ENCODE data around the gene UQCC5.
"Not testable (repeated sequence)": the region's sequence is repeated elsewhere in the genome, so short reads cannot be mapped to it uniquely, and the experiment has no call there.

Gene UQCC5

DNA sequence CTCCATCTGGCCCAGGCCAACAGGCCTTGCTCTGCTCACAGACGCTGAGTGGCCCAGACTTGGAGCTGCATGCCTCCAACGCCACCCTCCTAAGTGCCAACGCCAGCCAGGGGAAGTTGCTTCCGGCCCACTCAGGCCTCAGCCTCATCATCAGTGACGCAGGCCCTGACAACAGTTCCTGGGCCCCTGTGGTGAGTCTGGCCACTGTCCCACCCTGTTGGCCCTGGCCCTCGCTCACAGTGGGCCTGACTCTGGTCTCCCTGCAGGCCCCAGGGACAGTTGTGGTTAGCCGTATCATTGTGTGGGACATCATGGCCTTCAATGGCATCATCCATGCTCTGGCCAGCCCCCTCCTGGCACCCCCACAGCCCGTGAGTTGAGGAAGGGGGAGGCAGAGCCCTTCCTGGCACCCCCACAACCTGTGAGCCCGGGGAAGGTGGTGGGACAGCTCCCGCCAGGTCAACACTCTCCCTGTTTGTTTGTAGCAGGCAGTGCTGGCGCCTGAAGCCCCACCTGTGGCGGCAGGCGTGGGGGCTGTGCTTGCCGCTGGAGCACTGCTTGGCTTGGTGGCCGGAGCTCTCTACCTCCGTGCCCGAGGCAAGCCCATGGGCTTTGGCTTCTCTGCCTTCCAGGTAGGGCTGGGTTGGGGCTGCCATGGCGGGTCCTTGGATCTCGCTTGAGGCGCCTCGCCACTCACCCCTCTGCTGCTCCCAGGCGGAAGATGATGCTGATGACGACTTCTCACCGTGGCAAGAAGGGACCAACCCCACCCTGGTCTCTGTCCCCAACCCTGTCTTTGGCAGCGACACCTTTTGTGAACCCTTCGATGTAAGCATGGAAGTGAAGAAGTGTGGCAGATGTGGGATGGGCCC lies 12.8 kb upstream of the UQCC5 start:
- DNase-seq (ENCODE audit: low read depth) = no peak

DNA sequence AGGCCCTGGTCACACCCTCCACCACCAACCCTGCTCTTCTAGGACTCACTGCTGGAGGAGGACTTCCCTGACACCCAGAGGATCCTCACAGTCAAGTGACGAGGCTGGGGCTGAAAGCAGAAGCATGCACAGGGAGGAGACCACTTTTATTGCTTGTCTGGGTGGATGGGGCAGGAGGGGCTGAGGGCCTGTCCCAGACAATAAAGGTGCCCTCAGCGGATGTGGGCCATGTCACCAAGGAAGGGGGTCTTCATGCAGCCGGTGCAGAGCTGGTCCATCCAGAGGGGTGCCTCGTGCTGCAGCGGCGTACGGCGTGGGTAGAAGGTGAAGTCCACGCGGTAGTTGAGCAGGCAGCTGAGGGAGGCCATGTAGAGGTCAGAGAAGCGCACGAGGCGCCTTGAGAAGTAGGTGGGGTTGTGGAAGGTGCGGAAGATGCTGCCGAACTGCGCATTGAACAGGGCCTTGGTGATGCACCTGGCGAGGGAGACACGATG lies 12.1 kb upstream of the UQCC5 start:
- no peak for DNase-seq (ENCODE audit: low read depth)

DNA sequence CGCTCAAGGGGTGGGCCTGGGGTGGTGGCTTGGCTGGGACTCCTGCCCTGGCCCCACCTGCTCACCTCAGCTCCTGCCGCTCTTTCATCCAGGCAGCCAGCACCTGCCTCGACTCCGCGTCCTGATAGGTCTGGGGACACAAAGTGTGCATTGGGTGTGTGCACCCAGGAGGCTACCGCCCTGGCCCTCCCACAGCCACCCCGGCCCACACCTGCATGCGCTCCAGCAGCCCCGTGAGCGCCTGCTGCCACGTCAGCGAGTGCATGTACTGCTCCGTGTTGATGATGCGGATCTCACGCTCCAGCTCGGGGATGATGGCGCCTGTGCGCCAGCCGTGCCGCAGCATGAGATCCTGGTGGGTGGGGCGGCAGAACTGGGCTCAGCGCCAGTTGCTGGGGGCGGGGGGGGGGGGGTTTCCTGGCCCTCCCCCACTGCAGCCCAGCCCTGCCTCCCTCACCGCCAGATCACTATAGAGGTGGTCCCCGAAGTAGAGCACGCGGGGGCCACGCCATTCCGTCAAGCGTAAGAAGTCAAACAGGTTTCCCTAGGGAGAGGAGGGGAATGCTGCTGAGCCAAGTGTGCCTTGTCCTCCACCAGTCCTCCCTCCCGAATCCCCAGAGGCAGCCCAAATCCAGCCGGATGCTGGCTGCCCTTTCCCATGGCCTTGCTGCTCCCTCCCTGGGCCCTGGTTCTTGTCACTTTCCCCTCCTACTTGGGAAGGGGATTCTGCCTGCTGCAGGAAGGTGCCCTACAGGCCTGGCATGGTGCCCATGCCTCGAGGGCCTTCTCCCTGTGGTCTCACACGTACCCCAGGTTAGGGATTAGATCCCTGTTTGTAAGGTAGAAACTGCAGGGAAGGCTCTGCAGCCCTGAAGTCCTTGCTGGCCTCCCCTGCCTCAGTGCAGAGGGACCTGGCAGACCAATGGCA lies 11.4 kb upstream of the UQCC5 start:
- DNase-seq (ENCODE audit: low read depth) = no peak

DNA sequence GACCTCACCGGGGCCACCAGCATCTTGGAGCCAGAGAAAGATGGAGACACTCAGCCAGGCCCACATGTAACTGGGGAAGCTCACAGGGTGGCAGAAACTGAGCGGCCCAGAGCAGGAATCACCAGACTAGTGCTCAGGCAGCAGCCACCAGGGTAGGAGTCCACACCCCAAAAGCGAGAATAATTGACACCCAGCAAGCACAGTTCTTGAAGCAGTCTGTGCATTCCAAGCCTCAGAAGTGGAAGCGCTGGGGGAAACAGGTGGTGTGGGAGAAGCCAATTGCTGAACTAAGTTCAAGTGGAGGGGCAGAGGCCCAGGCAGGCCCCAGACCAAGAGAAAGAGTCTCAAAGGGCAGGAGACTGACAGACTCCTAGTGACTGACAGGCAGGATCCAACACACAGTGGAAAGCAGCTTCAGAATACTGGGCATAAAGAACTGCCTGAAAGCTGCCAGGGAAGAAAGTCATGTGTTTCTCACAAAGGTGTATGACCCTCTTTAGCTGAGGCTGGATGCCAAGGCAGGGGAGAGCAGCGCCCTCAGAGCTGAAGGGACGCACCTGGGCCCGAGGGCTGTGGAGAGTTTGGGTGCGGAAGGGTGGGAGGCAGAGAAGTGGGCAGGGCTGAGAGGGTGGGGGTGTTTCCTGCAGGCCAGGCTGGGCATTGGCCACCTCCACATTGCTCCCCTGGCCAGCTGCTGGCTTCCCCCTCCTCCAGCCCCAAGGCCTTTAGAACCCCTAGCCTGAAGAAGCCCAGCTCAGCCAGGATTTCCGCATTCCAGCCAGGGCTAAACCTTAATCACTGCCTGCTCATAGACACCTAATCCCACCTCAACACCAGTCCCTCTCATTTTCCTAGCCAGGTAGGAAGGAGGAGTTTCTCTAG lies 10.5 kb upstream of the UQCC5 start:
- DNase-seq (ENCODE audit: low read depth) = no peak

DNA sequence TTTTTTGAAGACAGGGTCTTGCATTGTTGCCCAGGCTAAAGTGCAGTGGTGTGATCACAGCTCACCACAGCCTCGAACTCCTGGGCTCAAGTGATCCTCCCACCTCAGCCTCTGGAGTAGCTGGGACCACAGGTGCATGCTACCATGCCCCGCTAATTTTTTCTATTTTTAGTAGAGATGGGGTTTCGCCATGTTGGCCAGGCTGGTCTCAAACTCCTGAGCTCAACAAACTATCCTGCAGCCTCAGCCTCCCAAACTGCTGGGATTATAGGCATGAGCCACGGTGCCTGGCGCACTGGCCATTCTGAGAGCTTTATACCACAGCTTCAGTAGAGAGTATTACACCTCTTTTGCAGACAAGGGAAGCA lies 9.8 kb upstream of the UQCC5 start:
- not testable (repeated sequence) for DNase-seq (ENCODE audit: low read depth)

DNA sequence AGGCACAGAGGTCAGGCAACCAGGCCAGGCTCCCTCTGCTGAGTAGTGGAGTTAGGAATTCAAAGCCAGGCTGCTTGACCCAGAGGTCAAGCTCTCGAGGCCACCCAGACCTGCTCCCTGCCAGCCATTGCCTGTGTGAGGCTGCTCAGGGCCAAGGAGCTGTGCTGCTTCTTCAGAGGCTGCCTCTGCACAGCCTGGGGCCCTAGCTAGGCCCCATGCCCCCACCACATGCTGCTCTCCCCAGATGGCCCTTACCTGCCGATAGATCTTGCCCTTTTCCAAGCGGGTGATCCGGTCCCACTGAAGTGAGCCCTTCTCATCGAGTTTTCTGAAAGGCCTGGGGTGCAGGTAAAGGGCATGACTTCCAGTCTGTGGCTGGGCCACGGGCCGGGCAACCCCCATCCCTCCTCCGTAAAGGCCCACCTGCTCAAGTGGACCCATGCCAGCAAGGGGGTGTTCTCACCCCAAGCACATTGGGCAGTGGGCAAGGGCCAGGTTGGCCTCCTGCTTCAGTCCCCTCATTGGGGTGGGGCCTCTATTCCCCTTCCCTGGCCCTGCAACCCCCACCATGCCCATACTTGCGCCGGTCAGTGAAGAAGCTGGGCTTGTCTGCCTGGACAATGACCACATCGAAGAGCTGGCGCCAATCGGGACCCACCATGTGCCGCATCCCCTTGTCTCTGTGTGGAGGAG lies 9.2 kb upstream of the UQCC5 start:
- DNase-seq (ENCODE audit: low read depth) = no peak

DNA sequence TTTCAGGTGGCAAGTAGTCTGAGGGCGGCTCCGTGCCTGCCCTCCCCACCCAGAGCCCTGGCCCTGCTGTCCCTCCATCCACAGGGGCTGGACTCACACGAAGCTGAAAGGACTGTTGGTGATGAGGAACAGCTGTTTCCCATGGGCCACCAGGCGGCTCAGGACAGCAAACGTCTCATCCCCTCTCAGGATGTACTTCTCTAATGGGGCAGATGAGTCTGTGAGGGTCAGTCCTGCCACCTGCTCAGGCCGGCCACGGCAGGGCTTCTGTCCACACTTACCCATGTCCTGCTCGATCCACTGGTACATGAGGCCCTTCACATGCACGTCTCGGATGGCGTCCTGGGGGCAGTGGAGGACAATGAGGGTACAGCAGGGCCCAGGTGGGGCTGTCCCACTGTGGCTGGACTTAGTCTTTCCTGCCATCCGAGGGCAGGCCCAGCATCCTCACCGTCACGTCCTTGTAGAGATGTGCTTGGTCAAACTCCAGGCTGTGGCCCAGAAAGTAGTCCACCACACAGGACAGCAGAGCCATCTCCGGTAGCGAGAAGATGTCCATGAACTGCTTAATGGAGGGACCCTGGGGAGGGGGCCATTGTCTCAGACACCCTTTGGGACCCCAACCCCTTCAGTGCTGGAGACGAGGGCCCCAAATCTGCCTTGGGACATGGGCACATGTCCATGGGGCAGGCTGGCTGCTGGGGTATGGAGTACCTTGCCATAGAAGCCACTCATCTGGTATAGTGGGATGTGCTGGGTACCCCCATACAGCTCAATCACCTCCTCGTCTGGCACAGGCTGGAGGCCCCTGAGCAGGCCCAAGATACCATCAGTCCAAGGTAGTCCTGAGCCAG lies 8.4 kb upstream of the UQCC5 start:
- no peak for DNase-seq (ENCODE audit: low read depth)

DNA sequence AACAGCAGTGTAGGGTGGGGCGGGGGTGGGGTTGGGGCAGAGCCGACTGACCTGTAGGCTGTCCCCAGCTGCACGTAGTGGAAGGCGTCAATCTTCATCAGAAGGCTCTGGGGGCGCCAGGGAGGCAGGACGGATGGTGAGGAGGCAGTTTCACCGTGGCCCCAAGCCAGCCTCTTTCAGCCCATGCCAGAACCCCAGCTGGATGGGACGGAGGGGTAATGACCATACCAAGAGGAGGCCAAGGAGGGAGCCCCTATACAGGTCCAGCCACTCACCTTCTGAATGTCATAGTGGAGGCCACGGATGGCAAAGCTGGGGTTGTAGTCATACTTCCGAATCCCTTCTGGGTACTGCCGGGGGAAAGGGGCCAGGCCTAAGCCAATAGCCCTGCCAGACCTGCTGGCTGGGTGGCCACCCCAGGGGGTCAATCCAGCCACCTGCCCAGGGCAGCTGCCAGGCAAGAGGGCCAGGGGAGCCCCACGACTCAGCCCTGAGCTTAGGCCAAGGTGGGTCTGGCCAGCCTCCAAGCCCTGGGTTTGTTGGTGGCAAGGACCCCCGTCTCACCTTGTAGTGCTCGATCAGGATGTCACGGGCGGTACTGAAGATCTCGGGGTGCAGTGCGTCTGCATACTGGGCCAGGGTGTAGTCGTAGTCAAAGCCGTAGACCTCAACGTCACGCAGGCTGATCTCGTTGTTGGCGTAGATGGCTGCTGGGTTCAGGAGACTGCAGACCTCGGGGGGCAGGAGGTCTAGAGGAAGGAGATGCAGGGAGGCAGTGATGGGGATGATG lies 7.6 kb upstream of the UQCC5 start:
- no peak for DNase-seq (ENCODE audit: low read depth)

DNA sequence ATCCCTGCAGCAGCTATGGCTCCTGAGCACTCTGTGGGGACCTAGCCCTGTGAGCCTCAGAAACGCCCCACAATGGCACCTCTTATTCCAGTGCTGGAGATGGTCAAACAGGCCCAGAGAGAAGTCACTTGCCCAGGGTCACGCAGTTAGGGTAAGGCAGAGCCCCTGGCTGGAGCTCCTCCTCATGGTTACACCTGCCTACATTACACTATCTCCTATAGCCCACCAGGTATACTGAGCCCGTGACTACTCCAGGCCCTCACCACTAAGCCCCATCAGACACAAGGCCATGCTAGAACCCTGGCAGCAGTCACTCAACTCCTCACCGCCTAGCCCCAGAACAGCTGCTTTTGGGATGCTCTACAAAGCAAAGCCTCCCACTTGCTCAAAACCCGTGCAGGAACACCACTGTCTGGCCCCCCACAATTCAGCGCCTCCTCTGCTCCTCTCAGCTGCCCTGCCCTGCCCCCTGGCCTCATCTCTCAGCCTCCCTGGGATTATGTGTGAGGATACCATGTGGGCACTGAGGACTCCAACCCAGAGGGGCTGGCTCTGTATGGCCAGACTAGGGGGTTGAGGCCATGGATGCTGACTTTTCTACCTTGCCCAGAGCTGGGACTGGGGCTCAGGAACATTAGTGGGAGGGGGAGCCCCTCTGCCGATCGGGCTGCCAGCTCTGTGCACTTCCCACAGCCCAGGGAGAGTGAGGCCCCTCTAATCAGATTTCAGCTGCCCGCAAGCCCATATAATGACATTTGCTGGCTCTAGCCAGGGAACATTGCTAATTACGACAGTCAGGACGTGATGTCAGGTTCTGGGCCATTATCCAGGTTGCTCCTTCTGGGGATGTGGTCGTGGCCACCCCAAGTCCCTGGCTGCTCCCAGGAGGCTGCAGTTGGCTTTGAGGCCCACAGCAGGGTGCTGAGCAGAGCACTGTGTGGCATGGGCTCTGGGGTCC lies 6.8 kb upstream of the UQCC5 start:
- no peak for DNase-seq (ENCODE audit: low read depth)

DNA sequence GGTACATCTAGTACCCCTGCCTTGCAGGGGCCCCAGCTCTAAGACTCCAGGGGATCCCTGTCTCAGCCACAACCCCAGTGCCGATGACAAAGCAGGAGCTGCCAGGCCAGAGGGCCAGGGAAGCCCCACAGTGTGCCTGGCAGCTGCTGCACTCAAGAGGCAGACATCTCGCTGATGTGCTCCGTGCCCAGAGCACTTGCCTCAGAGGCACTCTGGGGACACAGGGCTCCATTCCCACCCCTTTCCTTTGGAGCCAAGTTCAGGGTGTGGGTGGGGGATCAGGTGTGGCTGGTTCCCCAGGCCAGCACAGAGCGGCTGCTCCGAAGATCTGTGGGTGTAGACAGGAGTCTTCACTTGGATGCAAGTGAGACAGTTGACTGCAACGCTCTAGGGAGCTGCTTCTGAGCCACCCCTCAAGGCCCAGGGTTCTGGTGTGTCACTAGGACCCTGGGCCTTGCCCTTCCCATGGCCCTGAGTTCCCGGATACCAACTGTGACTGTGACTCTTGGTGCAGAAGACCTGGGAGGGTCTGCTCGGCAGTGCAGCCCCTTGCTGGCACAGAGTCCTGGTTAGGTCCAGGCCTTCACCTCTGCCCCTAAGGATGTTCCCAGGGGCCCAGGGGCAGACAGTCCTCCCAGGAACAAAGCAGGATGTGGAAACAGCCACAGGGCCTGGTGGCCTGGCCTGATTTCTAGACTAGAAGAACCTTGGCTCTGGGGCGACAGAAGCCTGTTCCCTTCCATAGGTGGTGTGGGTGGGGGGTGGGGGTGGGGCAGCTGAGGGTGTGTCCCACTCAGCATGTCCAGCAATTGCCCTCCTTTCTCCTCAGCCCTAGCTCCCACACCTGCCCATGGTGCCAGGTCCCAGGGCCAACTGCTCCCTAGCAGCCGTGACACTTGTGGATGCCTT lies 5.2 kb upstream of the UQCC5 start:
- no peak for DNase-seq (ENCODE audit: low read depth)

DNA sequence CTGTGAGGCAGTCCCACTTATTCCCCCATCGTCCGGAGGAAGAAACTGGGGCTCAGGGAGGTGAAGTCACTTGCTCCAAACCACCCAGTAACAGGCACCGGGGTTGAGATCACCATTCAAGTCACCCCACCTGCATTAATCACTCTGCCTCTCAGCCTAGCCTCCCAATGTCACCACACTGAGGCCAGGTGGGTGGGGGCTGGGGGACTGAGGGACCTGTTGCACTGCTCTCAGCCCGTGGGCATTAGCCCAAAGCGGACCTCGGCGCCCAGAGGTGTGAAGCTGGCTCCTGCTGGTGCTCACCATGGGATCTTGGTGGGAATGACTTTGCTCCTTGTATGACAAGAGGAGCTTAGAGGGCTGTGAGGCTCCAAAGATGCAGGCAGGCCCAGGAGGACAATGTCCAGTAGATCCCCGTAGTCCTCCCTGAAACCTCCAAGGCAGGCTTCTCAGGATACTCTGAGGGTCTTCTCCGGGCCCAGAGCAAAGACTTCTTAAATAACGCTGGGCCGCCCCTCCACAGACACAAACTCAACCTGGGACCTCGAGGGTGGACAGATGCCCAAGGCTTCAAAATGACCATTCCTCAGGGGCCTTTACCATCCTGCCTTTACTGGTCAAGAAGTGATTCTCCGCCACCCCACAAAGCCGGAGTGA lies 4.4 kb upstream of the UQCC5 start:
- no peak for DNase-seq (ENCODE audit: low read depth)

DNA sequence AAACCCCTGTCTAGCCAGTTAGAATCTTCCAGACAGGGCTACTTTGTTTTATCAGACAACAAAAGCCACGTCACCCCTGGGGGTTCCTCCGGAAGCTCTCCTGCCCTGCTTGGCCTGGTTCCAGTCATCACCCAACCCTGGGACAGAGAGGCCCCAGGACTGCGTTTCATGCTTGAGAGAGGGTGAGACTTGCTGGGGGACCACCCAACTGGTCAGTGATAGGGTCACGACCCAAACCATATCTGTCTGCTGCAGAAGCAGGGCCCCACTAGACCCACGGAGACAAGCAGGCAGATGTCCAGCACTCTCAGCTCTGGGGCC lies 3.9 kb upstream of the UQCC5 start:
- DNase-seq (ENCODE audit: low read depth) = no peak

DNA sequence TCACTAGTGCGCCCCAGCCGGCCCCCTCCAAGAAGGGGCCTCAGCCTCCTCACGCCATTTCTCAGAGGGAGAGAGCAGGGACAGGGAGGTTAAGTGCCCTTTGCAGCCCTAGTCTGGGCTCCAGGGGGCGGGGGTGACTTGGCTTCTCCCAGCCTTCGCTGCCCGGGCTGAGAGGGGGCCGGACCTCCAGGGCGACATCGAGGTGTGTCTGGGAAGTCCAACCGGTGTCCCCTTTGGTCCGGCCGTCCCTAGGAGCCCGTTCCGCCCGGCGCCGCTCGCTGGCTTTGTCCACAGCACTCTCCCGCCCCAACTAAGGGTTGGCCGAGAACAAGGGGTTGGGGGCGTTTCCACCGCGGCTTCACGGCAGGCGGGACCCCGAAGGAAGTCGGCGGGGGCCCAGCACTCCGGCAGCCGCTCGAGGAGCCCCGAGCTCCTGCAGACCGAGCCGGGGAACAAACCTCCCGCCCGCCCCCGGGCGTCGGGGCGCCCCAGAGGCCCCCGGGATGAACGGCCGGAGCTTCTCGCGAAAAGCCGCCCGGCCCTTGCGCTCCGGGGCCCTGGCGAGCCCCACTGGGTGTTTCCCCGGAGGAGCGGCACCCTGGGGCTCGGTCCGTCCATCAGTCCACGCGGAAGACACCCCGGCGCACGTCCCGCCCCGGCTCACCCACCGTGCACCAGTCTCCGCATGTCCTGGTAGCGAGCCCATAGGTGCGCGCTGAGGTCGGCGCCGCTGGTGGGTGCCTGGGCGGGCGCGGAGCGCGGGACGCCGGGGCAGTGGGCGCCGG lies 3.4 kb upstream of the UQCC5 start:
- no peak for DNase-seq (ENCODE audit: low read depth)

DNA sequence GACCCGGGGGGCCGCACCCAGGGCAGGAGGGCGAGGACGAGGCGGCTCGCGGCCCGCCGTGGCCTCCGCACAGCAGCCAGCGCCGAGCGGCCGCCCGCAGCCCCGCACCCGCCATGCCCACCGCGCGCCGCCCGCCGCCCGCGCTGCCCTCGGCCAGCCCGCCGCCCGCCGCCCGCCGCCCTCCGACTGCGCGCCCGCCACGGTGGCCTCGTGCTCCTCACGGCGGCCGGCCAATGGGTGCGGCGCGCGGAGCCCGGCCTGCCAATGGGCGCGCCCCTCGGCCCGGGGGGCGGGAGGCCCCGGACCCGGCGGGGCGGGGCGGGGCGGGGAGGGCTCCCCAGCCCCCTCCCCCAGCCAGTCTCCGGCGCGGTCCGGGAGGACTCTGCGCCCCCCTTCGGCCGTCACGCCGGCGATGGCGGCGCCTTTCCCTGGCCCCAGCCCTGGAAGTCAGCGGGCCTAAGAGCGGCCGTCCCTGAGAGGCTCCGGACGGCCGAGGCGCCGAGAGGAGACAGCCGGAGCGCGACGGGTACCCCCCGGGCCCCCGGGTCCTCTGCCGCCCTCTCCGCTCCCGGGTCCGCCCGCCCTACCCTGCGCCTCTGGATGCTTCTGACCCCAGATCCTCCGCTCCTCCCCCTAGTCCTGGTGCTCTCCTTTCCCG lies 2.7 kb upstream of the UQCC5 start, which contains the start of gene NT5DC2:
Gene NT5DC2, minus strand, starts transcription at position 235 of the 658 bp plus-strand sequence. Its CDS starts 120 bp downstream, at position 115.
- DNase-seq (ENCODE audit: low read depth) = peak; percentile 55
